GM20431 (cell line): ENCODE results near the gene CACNG1.
"Not testable (repeated sequence)": the region's sequence is repeated elsewhere in the genome, so short reads cannot be mapped to it uniquely, and the experiment has no call there.

Experiments used
- in situ Hi-C: fragments of 300-500 bp; cut with MseI, MboI; formaldehyde crosslinking; loops from one replicate; pipeline ENCODE4 v1.15.0; 2020; ENCODE audit warnings: low sequenced_read_pairs; ENCODE audit not compliant: unreplicated experiment

CACNG1 gene

DNA sequence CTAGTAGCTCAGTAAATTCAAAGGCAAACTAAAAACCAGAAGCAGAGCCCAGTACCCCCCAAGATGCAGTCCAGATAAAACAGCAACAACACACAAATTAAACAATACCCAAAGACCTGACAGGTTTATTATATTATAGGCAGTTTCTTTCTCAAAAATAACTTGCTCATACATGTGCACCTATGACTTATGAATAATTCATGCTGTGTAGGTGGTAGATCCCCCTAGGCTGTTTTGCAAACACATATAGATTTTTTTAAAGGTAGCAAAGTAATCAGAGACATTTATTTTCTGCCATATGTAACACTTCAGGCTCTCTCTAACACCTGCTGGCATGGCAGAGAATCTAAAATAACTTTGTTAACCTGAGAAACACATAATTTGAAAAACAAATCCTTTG is 27.2 kb downstream of the CACNG1 start:
- in situ Hi-C loops, result no loop called here

DNA sequence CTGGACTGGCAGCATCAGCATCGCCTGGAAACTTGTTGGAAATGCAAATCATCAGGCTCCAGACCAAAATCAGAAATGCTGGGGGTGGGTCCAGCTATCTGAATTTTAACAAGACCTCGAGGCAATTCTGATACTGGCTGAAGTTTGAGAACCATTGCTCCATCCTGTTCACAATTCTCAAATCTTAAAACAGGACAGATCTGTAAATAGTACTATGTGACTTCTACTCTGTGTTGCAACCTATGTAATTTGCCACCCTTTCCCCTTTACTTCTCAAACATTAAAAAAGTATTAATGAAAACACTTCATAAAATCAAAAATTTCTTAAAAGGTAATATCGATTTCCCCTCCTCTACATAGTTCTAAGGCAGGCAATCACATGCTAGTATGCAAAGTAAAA is 28.5 kb downstream of the CACNG1 start:
- in situ Hi-C loops, result no loop called here

DNA sequence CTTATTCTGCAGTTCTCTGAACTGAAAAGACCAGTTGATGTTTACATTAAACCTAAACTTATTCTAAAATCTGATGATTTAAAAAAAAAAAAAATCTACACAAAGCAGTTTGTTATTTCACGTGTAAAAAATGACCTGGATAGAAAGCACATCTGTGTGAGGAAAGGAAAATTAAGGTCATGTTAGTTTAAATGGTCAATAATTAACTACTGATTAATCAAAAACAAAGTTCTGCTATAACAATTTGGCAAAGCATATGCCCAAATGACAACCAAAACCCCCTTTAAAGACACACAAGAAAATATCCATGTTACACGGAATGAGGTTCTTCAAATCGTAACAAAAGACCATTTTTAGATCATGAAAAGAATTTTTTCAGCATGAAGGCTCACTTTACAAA is 30.4 kb downstream of the CACNG1 start:
- in situ Hi-C loops, result loop anchor here (25.0 kb wide), 1 partner anchor 337 kb away; no protein-coding TSS in a partner anchor

DNA sequence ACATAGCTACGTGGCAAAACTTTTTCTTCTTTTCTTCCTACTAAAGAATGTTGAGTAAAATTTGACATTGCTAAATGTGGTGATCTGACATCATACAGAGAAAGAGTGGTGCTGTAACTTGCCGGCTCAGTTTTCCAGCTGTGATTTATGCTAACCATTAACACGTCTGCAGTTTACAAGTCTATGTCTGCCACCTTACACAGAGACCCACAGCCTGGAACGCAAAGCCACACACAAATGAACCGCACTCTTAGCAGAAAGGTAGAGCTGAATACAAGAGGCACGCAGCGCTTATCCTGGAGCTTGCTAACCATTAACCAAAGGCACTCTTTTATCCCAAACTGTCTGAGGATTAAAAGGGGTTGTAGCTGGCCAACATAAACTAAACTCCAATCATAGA is 31.9 kb downstream of the CACNG1 start:
- in situ Hi-C loops, result loop anchor here (25.0 kb wide), 1 partner anchor 339 kb away; no protein-coding TSS in a partner anchor

DNA sequence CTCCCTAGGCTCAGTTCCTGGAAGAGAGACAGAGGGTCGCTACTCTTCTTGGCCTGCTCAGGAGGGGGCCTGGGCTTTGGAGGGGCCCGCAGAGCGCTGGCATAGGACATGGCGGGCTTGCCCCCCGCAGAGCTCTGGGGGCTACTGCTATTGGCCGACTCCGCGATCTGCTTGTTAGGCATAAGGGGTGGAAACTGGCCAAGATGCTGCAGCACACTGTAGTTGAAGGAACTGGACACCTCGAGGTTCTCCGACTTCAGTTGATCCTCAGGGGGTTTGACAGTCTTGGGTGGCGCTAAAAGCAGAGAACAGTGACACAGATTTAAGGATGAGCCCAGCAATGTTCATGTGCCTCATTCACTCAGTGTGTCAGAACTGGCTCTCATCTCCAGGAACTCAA is 33.9 kb downstream of the CACNG1 start:
- in situ Hi-C loops, result loop anchor here (25.0 kb wide), 1 partner anchor 341 kb away; no protein-coding TSS in a partner anchor

DNA sequence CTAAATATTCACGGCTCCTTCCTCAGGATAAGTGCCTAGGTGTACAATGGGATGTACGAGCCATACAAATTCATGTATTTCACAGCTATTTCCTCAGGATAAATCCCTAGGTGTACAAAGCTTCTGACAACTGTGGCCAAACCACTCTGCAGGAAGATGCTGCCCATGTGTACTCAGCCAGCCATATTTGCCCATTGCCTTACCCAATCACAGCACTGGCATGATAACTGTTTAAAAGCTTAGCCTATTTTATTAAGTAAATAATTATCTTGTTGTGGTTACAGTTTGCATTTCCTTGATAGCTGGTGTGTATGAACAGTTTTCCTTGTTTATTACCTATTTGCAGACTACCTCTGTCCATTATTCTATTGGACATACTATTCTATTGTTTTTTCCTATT is 35.1 kb downstream of the CACNG1 start:
- in situ Hi-C loops, result loop anchor here (25.0 kb wide), 1 partner anchor 342 kb away; no protein-coding TSS in a partner anchor

DNA sequence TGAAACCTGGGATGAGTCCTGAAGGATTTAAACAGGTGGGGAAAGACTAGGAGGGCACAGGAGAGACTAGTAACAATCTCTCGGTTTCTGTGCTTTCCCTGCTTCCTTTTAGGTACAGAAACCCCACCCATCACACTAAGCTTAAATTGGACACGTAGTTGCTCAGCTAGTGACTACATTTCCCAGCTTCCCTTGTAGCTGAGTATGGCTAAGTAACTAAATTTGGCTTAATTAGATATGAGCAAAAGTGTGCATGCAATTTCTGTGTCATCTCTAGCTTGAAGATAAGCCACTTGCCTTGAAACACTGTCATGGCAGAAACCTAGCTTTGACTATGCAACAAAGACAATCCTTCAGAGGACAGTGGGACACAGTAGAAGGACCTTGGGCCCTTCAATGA is 36.5 kb downstream of the CACNG1 start:
- in situ Hi-C loops, result loop anchor here (25.0 kb wide), 1 partner anchor 344 kb away; no protein-coding TSS in a partner anchor

DNA sequence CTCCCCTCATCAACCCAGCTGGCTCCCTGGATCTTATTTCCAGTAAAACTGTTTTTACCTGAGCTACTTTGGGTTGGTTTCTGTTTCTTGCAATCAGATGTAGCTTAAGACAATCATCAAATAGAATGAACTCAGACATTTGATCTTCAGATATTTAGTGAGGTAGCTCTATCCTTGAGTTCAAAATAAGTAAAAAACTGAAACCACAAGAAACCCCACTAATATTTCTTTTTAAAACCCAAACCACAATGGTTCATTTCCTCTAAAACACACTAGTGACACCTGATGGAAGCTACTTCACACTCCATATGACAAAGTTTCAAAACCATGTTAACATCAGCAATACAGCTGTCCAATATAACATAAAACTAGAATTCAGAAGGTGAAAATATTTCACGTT is 37.8 kb downstream of the CACNG1 start:
- in situ Hi-C loops, result loop anchor here (25.0 kb wide), 1 partner anchor 345 kb away; no protein-coding TSS in a partner anchor

DNA sequence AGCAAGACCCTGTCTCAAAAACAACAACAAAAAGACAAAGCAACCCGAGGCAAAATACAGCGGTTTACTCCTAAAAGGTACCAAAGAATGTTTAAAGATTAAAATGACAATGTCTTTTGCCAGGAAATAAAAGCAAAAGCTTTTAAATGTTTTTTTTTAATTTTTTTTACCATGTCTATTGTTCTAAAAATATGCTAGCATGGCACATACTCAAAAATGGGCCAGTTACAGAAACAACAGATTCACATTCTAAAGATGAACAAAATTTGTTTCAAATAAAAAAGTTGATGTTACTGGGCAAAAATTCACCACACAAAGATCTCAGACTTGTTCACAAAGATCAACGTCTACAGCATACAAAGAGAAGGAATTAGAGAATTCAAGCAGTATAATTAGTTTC is 41.1 kb downstream of the CACNG1 start:
- in situ Hi-C loops, result loop anchor here (25.0 kb wide), 1 partner anchor 348 kb away; no protein-coding TSS in a partner anchor

DNA sequence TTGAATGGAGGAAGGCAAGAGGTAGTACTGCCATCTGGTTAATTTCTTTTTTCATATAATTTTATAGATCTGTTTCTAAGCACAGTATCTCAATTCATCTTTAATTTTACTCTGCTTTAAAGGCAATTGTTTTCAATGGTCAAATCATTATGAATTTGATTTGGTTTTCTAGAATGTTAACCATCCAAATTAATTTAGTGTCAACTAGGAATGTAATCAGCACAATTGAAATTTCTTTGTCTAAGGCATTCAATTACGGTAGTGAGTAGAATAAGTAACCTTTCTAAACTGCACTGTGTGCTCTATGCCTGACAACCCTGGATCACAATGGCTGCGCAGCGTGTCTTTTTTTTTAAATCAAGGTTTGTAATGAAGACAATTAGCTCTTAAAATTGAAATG is 44.3 kb downstream of the CACNG1 start:
- in situ Hi-C loops, result loop anchor here (25.0 kb wide), 1 partner anchor 351 kb away; no protein-coding TSS in a partner anchor

DNA sequence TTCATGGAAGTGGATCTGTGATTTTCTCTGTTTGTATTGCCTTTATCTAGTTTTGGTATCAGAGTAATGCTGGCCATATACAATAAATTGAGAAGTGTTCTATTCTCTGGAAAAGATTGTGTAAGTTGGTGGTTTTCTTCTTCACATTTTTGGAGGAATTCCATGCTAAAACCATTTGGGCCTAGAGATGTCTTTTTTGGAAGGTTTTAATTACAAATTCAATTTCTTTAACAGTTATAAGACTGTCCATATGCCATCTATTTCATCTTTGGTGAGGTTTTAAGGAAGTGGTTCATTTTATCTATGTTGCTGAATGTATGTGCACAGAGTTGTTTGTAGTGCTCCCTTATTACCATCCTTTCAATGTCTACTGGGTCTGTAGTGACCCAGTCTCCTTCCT is 46.0 kb downstream of the CACNG1 start:
- in situ Hi-C loops, result loop anchor here (25.0 kb wide), 1 partner anchor 353 kb away; no protein-coding TSS in a partner anchor

DNA sequence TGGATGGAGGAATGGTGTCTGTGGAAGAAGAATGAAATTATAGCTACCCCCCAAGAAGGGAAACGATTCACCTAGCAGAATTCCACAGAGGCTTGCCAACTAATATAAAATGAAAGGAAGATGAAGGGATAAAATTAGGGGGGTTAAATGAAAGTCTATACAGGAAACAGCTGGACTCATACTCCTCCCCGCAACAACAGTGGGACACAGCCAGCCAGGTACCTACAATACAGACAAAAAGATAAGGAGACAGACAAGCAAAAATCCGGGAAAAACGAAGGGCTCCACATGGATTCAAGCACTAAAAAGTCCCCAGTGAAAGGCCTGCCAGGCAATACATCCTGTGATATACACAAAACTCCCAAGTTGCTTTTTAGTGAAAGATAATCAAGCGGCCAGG is 47.9 kb downstream of the CACNG1 start:
- in situ Hi-C loops, result loop anchor here (25.0 kb wide), 1 partner anchor 355 kb away; no protein-coding TSS in a partner anchor

DNA sequence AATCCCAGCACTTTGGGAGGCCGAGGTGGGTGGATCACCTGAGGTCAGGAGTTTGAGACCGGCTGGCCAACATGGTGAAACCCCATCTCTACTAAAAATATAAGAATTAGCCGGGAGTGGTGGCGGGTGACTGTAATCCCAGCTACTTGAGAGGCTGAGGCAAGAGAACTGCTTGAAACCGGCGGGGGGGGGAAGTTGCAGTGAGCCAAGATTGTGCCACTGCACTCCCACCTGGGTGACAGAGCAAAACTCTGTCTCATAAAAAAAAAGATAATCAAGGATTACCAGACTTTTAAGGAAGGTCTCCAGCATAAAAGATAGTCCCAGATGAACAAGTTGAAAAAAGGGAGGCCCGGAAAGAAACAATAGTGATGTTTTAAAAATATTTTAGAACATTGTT is 48.4 kb downstream of the CACNG1 start:
- in situ Hi-C loops, result loop anchor here (25.0 kb wide), 1 partner anchor 355 kb away; no protein-coding TSS in a partner anchor

DNA sequence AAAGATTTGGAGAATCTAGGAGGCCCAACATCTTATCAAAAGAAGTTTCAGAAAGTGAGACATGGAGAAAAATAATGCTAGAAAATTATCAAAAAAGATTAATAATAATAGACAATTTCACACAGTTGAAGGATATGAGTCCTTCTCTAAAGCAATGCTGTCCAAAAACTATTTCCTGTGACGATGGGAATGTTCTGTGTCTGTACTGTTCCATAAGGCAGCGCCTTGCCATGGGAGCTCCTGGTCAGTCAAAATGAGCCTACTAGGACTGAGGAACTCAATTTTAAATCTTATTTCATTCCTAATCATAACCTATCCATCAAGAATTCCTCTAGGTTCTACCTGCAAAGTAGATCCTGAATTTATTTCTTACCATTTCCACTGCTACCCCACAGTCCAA is 49.0 kb downstream of the CACNG1 start:
- in situ Hi-C loops, result loop anchor here (25.0 kb wide), 1 partner anchor 356 kb away; no protein-coding TSS in a partner anchor

DNA sequence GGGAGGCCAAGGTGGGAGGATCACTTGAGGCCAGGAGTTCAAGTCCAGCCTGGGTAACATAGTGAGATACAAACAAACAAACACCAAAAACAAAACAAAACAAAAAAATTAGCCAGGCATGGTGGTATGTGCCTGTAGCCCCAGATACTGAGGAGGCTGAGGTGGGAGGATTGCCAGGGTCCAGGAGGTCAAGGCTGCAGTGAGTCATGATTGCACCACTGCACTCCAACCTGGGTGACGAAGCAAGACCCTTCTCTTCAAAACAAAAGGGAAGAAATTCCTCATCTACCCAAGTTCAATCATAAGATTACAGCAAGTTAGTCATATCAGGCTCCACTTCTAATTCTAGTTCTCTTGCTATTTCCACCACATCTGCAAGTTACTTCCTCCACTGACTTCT is 50.9 kb downstream of the CACNG1 start:
- in situ Hi-C loops, result loop anchor here (25.0 kb wide), 1 partner anchor 358 kb away; no protein-coding TSS in a partner anchor

DNA sequence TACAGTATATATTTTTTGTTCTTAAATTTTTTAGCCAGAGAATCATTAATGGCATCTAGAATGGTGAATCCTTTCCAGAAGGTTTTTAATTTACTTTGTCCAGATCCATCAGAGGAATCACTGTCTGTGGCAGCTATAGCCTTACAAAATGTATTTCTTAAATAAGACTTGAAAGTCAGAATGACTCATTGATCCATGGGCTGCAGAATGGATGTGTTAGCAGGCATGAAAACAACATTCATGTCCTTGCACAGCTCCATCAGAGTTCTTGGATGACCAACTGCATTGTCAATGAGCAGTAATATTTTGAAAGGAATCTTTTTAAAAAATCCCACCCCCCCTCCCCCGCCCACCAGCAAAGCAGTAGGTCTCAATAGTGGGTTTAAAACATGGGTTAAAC is 51.4 kb downstream of the CACNG1 start:
- in situ Hi-C loops, result loop anchor here (25.0 kb wide), 1 partner anchor 359 kb away; no protein-coding TSS in a partner anchor

DNA sequence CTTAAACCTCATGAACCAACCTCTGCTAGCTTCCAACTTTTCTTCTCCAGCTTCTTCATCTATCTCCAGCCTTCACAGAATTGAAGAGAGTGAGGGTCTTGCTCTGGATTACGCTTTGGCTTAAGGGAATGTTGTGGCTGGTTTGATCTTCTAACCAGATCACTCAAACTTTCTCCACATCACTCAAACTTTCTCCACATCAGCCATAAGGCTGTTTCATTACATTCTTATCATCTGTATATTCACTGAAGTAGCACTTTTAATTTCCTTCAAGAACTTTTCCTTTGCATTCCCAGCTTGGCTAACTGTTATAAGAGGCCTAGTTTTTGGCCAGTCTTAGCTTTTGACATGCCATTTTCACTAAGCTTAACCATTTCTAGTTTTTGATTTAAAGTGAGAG is 52.3 kb downstream of the CACNG1 start:
- in situ Hi-C loops, result loop anchor here (25.0 kb wide), 1 partner anchor 359 kb away; no protein-coding TSS in a partner anchor

DNA sequence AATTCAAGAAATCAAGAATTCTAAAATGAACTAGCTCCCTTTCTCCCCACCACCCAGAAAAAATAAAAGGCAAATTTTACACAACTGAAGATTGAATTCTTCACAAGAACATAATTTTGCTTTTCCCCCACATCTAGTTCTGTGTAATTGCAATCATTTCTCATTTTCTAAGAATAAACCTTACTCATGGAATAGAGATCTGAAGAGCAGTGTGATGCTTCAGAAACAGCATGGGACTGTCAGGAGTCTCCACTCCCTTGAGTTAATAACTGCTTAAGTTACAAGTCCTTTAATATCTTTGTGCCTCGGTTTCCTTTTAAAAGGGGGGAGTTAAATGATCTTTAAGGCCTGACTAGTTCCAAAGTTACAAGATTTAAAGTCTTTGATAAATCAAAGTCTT is 53.7 kb downstream of the CACNG1 start:
- in situ Hi-C loops, result loop anchor here (25.0 kb wide), 1 partner anchor 361 kb away; no protein-coding TSS in a partner anchor

DNA sequence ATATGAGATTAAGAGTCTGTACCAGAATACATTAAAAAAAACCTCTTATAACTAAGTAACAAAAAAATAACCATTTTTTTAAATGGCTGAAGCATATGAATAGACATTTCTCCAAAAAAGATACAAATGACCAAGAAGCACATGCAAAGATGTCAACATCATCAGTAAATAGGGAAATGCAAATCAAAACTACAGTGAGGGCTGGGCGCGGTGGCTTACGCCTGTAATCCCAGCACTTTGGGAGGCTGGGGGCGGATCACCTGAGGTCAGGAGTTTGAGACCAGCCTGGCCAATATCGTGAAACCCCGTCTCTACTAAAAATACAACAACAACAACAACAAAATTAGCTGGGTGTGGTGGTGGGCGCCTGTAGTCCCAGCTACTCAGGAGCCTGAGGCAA is 60.3 kb downstream of the CACNG1 start:
- in situ Hi-C loops, result not testable (repeated sequence)

DNA sequence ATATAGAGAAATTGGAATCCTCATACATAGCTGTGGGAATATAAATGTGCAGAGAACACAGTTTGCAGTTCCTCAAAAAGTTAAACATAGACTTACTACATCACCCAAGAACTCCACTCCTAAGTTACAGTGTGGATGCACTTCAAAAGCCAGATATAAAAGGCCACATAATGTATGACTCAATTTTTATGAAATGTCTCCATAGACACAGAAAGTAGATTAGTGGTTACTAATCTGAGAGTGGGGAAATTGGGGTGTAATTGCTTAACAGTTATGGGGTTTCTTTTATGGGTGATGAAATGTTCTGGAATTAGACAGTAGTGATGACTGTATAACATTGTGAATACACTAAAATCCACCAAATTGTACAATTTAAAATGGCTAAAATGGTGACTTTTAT is 60.9 kb downstream of the CACNG1 start:
- in situ Hi-C loops, result no loop called here
